Right lobe of liver (tissue), 4 donors: Measurements from ENCODE around the gene TMEM214.

ENCODE experiments used
- CTCF ChIP-seq, 4 donors: fragments of 200-600 bp in 3 of 4; fragments of 450-650 bp in 1 of 4; IDR thresholded peaks; one replicate each; pipeline versions ENCODE4 v1.5.1 to v1.8.0; 2016 to 2022; ENCODE audit warnings: antibody characterized with exemption in 4 of 4, mild to moderate bottlenecking in 2 of 4
- POLR2A ChIP-seq: fragments of 450-650 bp; IDR thresholded peaks from one replicate; pipeline ENCODE4 v1.6.1; 2017; ENCODE audit warnings: antibody characterized with exemption, mild to moderate bottlenecking
- donor health status: DM: no; HTN: no; CAD: no.
- donor health status: DM: no; HTN: no; CAD: no.
- donor health status: DM: no; HTN: yes; CAD: no.

- TF ChIP-seq CTCF (IDR thresholded peaks at IDR 0.05) (no peak), POLR2A (no peak)
These were observed 13.3 kb upstream of the TMEM214 start for GRCh38 chr2:27019459-27019858.
